Mesodermal cell (in vitro differentiated cells): ENCODE measurements around the gene FAM171A1.
"Not testable (repeated sequence)": the region's sequence is repeated elsewhere in the genome, so short reads cannot be mapped to it uniquely, and the experiment has no call there.

Experiments used
- H3K27ac ChIP-seq: 2 replicates; pipeline ENCODE4 v1.7.0; 2013; ENCODE audit warnings: mild to moderate bottlenecking, low read depth, low read length, moderate library complexity; ENCODE audit not compliant: severe bottlenecking
- H3K36me3 ChIP-seq: 2 replicates; pipeline ENCODE4 v1.7.1; 2013; ENCODE audit warnings: mild to moderate bottlenecking, low read length, moderate library complexity; ENCODE audit not compliant: control insufficient read depth, insufficient read depth
- H3K4me1 ChIP-seq: one replicate; pipeline ENCODE4 v1.7.1; 2013; ENCODE audit warnings: mild to moderate bottlenecking, low read length; ENCODE audit not compliant: insufficient read depth, control insufficient read depth, poor library complexity, severe bottlenecking
- H3K4me3 ChIP-seq: 2 replicates; pipeline ENCODE4 v1.7.0; 2013; ENCODE audit warnings: low read length, control low read depth, mild to moderate bottlenecking; ENCODE audit not compliant: insufficient read depth, poor library complexity, severe bottlenecking; ENCODE audit errors: extremely low read depth
- H3K9me3 ChIP-seq: 2 replicates; pipeline ENCODE4 v1.7.1; 2013; ENCODE audit warnings: mild to moderate bottlenecking, low read length, moderate library complexity; ENCODE audit not compliant: control insufficient read depth
- WGBS, 2 experiments: methylation state at CpG; one replicate each; pipeline ENCODE4 v1.1.5; 2013; ENCODE audit warnings: missing lambda C conversion rate in 2 of 2; ENCODE audit not compliant: insufficient coverage in 2 of 2; 5-methylcytosine and 5-hydroxymethylcytosine counted together

The FAM171A1 gene

DNA sequence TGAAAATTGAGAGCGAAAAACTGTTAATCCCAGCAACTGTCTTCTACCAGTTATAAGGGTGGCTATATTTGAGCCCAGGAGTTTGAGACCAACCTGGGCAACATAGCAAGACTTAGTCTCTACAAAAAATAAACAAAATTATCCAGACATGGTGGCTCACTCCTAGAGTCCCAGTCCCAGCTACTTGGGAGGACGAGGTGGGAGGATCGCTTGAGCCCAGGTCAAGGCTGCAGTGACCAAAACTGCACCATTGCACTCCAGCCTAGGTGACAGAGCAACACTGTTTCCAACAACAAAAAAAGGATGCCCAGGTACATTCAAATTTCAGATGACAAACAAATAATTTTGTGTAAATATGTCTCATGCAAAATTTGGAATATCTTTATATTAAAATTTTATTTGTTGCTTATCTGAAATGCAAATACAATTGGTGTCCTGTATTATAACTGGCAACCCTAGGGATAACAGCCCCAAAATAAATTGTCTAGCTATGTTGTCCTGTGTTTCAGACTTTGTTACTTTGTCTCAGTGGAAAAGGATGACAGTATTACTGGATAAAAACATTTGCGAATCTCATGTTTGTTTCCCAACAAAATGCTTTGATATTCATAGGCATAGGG, 26.7 kb downstream of the FAM171A1 start:
- Histone ChIP-seq H3K4me3 (no peak overlapping the region), H3K9me3 (no peaks in the 10 kb centered on the region)
- 97 to 100% methylated on average over 2 to 3 of the region's 4 CpGs for WGBS, 2 experiments

DNA sequence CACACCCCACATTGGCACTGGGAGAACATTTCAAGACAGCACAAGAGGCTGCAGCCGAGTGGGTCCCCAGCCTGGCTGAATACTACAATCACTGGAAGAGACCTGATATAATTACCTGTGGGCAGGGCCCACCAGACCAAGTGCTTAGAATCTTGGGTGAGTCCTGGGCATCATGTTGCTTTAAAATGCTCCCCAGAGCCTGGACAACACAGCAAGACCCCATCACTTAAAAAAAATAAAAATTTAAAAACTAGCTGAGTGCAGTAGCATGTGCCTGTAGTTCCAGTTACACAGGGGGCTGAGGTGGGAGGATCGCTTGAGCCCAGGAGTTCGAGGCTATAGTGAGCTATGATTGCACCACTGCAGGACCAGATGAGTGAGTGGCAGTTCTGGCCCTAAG, 28.1 kb downstream of the FAM171A1 start:
- H3K4me1 ChIP-seq: peaks cover 15% of the 10 kb centered on the region
- H3K36me3 ChIP-seq: no peaks in the 10 kb centered on the region
- no peaks in the 10 kb centered on the region for H3K9me3 ChIP-seq
- no peak overlapping the region for H3K27ac ChIP-seq
- 98 to 100% methylated on average over 2 to 3 of the region's 3 CpGs for WGBS, 2 experiments
- H3K4me3 ChIP-seq: no peak overlapping the region

More for the DNA sequence above, 26.7 kb downstream of the FAM171A1 start:
- Histone ChIP-seq H3K36me3 (peaks cover 5% of the 10 kb centered on the region), H3K4me1 (peaks cover 15% of the 10 kb centered on the region), H3K27ac (peak overlapping the region; percentile 23)

GRCh38 chr10:15341502-15342128, 29.5 kb downstream of the FAM171A1 start:
- Histone ChIP-seq H3K4me1 (peaks cover 15% of the 10 kb centered on the region), H3K4me3 (no peak overlapping the region), H3K27ac (no peak overlapping the region), H3K9me3 (no peaks in the 10 kb centered on the region), H3K36me3 (peaks cover 5% of the 10 kb centered on the region)
- 88 to 91% methylated on average over 6 of the region's 7 CpGs for WGBS, 2 experiments

- Histone ChIP-seq H3K4me3 (no peak overlapping the region), H3K36me3 (peaks cover 5% of the 10 kb centered on the region), H3K4me1 (peaks cover 21% of the 10 kb centered on the region), H3K27ac (no peak overlapping the region), H3K9me3 (no peaks in the 10 kb centered on the region)
- WGBS, 2 experiments: 100% methylated on average over 1 of the region's 2 CpGs; no CpG with 5 or more reads in 1 of the 2 experiments
These were observed 31.2 kb downstream of the FAM171A1 start for GRCh38 chr10:15339892-15340291.

- not testable (repeated sequence) for H3K4me3 ChIP-seq, H3K36me3 ChIP-seq, H3K27ac ChIP-seq, H3K9me3 ChIP-seq
- 90 to 93% methylated on average over 20 to 21 of the region's 24 CpGs for WGBS, 2 experiments
- peaks cover 17% of the 10 kb centered on the region for H3K4me1 ChIP-seq
These were observed 33.6 kb downstream of the FAM171A1 start for GRCh38 chr10:15337441-15337923.

GRCh38 chr10:15336211-15336610, 34.9 kb downstream of the FAM171A1 start:
- Histone ChIP-seq H3K9me3 (no peaks in the 10 kb centered on the region), H3K36me3 (peaks cover 11% of the 10 kb centered on the region), H3K4me3 (no peak overlapping the region), H3K27ac (no peak overlapping the region), H3K4me1 (peaks cover 17% of the 10 kb centered on the region)
- WGBS, 2 experiments: no CpG with 5 or more reads among the region's 4 CpGs

- peaks cover 11% of the 10 kb centered on the region for H3K36me3 ChIP-seq
- H3K4me1 ChIP-seq: peaks cover 17% of the 10 kb centered on the region
- no peaks in the 10 kb centered on the region for H3K9me3 ChIP-seq
- no peak overlapping the region for H3K27ac ChIP-seq
- no peak overlapping the region for H3K4me3 ChIP-seq
- WGBS, 2 experiments: no CpG with 5 or more reads among the region's 2 CpGs
These were observed 35.6 kb downstream of the FAM171A1 start for GRCh38 chr10:15335508-15335907.

DNA sequence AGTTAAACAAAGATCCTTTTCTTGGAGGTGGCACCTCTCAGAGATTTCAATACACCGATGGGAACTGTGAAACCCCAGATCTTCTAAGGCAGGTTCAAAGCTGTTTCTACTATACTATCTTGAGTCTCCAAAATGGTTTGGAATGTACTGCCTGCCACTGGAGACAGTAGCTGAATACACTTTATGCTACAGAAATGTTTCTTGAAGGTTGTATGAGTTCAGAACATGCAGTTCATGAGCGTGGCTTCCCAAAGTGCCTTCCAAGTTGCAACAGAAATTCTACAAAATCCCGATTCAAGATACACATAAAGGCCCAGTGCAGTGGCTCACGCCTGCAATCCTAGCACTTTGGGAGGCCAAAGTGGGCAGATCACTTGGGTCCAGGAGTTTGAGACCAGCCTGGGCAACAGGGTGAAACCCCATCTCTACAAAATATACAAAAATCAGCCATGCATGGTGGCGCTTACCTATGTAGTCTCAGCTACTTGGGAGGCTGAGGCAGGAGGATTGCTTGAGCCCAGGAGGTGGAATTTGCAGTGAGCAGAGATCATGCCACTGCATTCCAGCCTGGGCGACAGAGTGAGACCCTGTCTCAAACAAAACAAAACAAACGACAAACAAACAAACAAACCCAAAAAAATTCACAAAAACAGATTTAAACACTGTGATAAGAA, 36.3 kb downstream of the FAM171A1 start:
- Histone ChIP-seq H3K36me3 (peaks cover 11% of the 10 kb centered on the region), H3K27ac (no peak overlapping the region), H3K9me3 (no peaks in the 10 kb centered on the region), H3K4me1 (peaks cover 14% of the 10 kb centered on the region), H3K4me3 (no peak overlapping the region)
- 85 to 95% methylated on average over 4 of the region's 7 CpGs for WGBS, 2 experiments

GRCh38 chr10:15333909-15334649, 37.0 kb downstream of the FAM171A1 start:
- Histone ChIP-seq H3K36me3 (peaks cover 11% of the 10 kb centered on the region), H3K4me1 (peaks cover 14% of the 10 kb centered on the region), H3K4me3 (no peak overlapping the region), H3K27ac (no peak overlapping the region), H3K9me3 (no peaks in the 10 kb centered on the region)
- WGBS, 2 experiments: 73 to 93% methylated on average over 4 of the region's 6 CpGs

DNA sequence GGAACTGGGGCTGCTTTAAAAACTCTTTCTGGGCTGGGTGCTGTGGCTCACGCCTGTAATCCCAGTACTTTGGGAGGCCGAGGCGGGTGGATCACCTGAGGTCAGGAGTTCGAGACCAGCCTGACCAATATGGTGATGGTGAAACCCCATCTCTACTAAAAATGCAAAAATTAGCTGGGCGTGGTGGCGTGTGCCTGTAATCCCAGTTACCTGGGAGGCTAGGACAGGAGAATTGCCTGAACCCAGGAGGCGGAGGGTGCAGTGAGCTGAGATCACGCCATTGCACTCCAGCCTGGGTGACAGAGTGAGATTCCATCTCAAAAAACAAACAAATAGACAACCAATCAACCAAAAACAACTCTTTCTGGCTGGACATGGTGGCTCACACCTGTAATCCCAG, 37.9 kb downstream of the FAM171A1 start:
- Histone ChIP-seq H3K36me3 (peaks cover 13% of the 10 kb centered on the region), H3K4me1 (peaks cover 14% of the 10 kb centered on the region)
- WGBS, 2 experiments: 90 to 93% methylated on average over 2 to 6 of the region's 8 CpGs
- H3K27ac ChIP-seq, H3K4me3 ChIP-seq, H3K9me3 ChIP-seq: not testable (repeated sequence)
